A549 (cell line): ENCODE results near the gene SERINC5. TPM values are rescaled to one million over a fixed set of nuclear protein-coding genes. Genes with fewer than 3 reads are reported as not detected.

ENCODE experiments used
- ATAC-seq, 2 experiments: fragments of 200-7000 bp in 1 of 2; fragments of >200 bp in 1 of 2; cut with Nextera tagmentation in 1 of 2; cut with Tn5 transposase in 1 of 2; 3 replicates each; pipeline versions ENCODE4 v1.8.0 to v1.9.1; 2018 to 2020; ENCODE audit warnings: mild to moderate bottlenecking in 1 of 2, moderate library complexity in 1 of 2
- CTCF ChIA-PET: fragments of 300-600 bp; sonication (Branson Sonifier 250); formaldehyde crosslinking; extraction: SDS; loops from one replicate; lab custom pipeline; 2021; ENCODE audit warnings: antibody characterized with exemption, inconsistent platforms; lab: Yijun Ruan, JAX
- POLR2A ChIA-PET: fragments of 350-600 bp; formaldehyde crosslinking; extraction: SDS; loops from one replicate; lab custom pipeline; 2021; ENCODE audit warnings: antibody characterized with exemption, inconsistent platforms; lab: Yijun Ruan, JAX
- DNase-seq, 2 experiments: peaks; one replicate each; pipeline versions ENCODE4 v3.0.0 to v3.0.0-alpha.2; 2011 to 2016; ENCODE audit warnings: low read depth in 1 of 2, low spot score in 1 of 2
- FAIRE-seq: peaks from 2 replicates; lab custom pipeline; 2011; peaks lifted over from hg19 to GRCh38; lab: Jason Lieb, UNC
- H3K27ac ChIP-seq, 2 experiments: fragments of >200 bp; sonication (Bioruptor Twin); formaldehyde crosslinking; 3 replicates each; pipeline ENCODE4 v1.5.1; 2016 to 2017
- H3K4me1 ChIP-seq: fragments of >200 bp; sonication (Bioruptor Twin); formaldehyde crosslinking; 3 replicates; pipeline ENCODE4 v1.6.1; 2016
- H3K4me2 ChIP-seq: fragments of >200 bp; sonication (Bioruptor Twin); formaldehyde crosslinking; 3 replicates; pipeline ENCODE4 v1.6.1; 2016
- H3K4me3 ChIP-seq: fragments of >200 bp; sonication (Bioruptor Twin); formaldehyde crosslinking; 3 replicates; pipeline ENCODE4 v1.5.1; 2016
- H3K9me3 ChIP-seq: fragments of >200 bp; sonication (Bioruptor Twin); formaldehyde crosslinking; 3 replicates; pipeline ENCODE4 v1.6.1; 2016
- ATOH8 ChIP-seq: fragments of 250-450 bp; sonication (Bioruptor Pico); IDR thresholded peaks from 2 replicates; pipeline ENCODE4 v1.5.0; 2020; ENCODE audit warnings: low read depth, mild to moderate bottlenecking, moderate library complexity
- EHF ChIP-seq: fragments of 250-450 bp; sonication (Bioruptor Pico); IDR thresholded peaks from 2 replicates; pipeline ENCODE4 v1.5.0; 2020; ENCODE audit warnings: mild to moderate bottlenecking
- ELK1 ChIP-seq: fragments of 150-350 bp; IDR thresholded peaks from 2 replicates; pipeline ENCODE4 v1.6.1; 2014; ENCODE audit warnings: low read depth, mild to moderate bottlenecking, low read length
- ESRRA ChIP-seq: fragments of 150-350 bp; IDR thresholded peaks from 2 replicates; pipeline ENCODE4 v1.6.1; 2014; ENCODE audit warnings: mild to moderate bottlenecking, low read length, borderline replicate concordance
- FOSL2 ChIP-seq, 2 experiments: fragments of 450-650 bp in 1 of 2; fragments of >200 bp in 1 of 2; sonication (Bioruptor Twin) in 1 of 2; formaldehyde crosslinking; IDR thresholded peaks; 2 replicates each; pipeline versions ENCODE4 v1.5.0 to v1.6.1; 2016 to 2020; ENCODE audit warnings: mild to moderate bottlenecking in 1 of 2, moderate library complexity in 1 of 2
- FOXS1 ChIP-seq: fragments of 250-450 bp; sonication (Bioruptor Pico); IDR thresholded peaks from 2 replicates; pipeline ENCODE4 v1.5.0; 2020; ENCODE audit warnings: mild to moderate bottlenecking, moderate library complexity
- HOXB13 ChIP-seq: fragments of 250-450 bp; sonication (Bioruptor Pico); IDR thresholded peaks from 2 replicates; pipeline ENCODE4 v1.5.0; 2020; ENCODE audit warnings: low read depth, mild to moderate bottlenecking, moderate library complexity
- JUNB ChIP-seq: fragments of >200 bp; sonication (Bioruptor Twin); formaldehyde crosslinking; IDR thresholded peaks from 2 replicates; pipeline ENCODE4 v1.6.1; 2016
- MAFK ChIP-seq: fragments of 450-650 bp; IDR thresholded peaks from 2 replicates; pipeline ENCODE4 v1.6.1; 2014; ENCODE audit not compliant: partially characterized antibody
- MAX ChIP-seq: IDR thresholded peaks from 2 replicates; pipeline ENCODE4 v1.6.1; 2012
- POLR2AphosphoS2 ChIP-seq: conservative IDR thresholded peaks from 2 replicates; pipeline ENCODE4 v1.6.1; 2012; ENCODE audit warnings: low read length, improper control_type of control experiment, inconsistent platforms
- RARB ChIP-seq: fragments of 250-450 bp; sonication (Bioruptor Pico); IDR thresholded peaks from 2 replicates; pipeline ENCODE4 v1.8.0; 2021; ENCODE audit warnings: mild to moderate bottlenecking, moderate library complexity
- SMC3 ChIP-seq: fragments of >200 bp; sonication (Bioruptor Twin); formaldehyde crosslinking; IDR thresholded peaks from 3 replicates; pipeline ENCODE4 v1.6.1; 2018; ENCODE audit warnings: inconsistent platforms
- TP53 ChIP-seq: fragments of 250-450 bp; sonication (Bioruptor Pico); IDR thresholded peaks from 2 replicates; pipeline ENCODE4 v1.5.0; 2021; ENCODE audit warnings: mild to moderate bottlenecking, moderate library complexity
- ZC3H11A ChIP-seq: fragments of 450-650 bp; IDR thresholded peaks from 2 replicates; pipeline ENCODE4 v1.6.1; 2014; ENCODE audit warnings: antibody characterized with exemption, mild to moderate bottlenecking
- WGBS: methylation state at CpG from one replicate; pipeline ENCODE4 v1.1.6; 2017; ENCODE audit errors: missing lambda C conversion rate; 5-methylcytosine and 5-hydroxymethylcytosine counted together
- polyA plus RNA-seq, 4 experiments: library from polyadenylated mRNA; depleted of rRNA in 3 of 4; stranded (reverse); fragments of >200 nt; fragmentation: RNase III in 1 of 4; extraction: RNeasy Plus Mini Kit Qiagen cat#74134 plus additional on column Dnase treatment in 1 of 4; gene quantifications; 2 replicates in 3 of 4; 3 replicates in 1 of 4; pipeline ENCODE4 v1.2.3, GENCODE V29; 2011 to 2017
- TF ChIP-seq, protein P1 (sequence below): fragments of 200-600 bp; sonication (generic); IDR thresholded peaks from 2 replicates; pipeline ENCODE4 v1.6.1; 2016; ENCODE audit warnings: antibody characterized with exemption, mild to moderate bottlenecking, moderate library complexity
- TF ChIP-seq, protein P2 (sequence below): IDR thresholded peaks from 2 replicates; pipeline ENCODE4 v1.6.1; 2012

The SERINC5 gene
- polyA plus RNA-seq, 2 of the 4 experiments (the other 2 are of a cell fraction), result 7.0 to 13.4 TPM

GRCh38 chr5:80299601-80300000 lies 43.8 kb upstream of the SERINC5 start:
- Histone ChIP-seq H3K27ac (no peak overlapping the region), H3K4me1 (no peaks in the 10 kb centered on the region), H3K9me3 (no peaks in the 10 kb centered on the region), H3K4me2 (no peak overlapping the region), H3K4me3 (no peak overlapping the region)
- no peak for FAIRE-seq
- 67% methylated on average over 8 of the region's 8 CpGs for WGBS
- ChIA-PET POLR2A (no interaction called here), CTCF (no interaction called here)
- TF ChIP-seq SMC3 (no peak), ZC3H11A (no peak), MAX (no peak), JUNB (no peak), RARB (CRISPR knock-in tag) (no peak), HOXB13 (no peak), POLR2AphosphoS2 (no peak), FOSL2 (IDR thresholded peaks at IDR 0.05) (no peak), FOSL2 (CRISPR knock-in tag; IDR thresholded peaks at IDR 0.05) (no peak), TP53 (CRISPR knock-in tag) (no peak), EHF (CRISPR knock-in tag) (no peak)
- TF ChIP-seq, protein P1, sequence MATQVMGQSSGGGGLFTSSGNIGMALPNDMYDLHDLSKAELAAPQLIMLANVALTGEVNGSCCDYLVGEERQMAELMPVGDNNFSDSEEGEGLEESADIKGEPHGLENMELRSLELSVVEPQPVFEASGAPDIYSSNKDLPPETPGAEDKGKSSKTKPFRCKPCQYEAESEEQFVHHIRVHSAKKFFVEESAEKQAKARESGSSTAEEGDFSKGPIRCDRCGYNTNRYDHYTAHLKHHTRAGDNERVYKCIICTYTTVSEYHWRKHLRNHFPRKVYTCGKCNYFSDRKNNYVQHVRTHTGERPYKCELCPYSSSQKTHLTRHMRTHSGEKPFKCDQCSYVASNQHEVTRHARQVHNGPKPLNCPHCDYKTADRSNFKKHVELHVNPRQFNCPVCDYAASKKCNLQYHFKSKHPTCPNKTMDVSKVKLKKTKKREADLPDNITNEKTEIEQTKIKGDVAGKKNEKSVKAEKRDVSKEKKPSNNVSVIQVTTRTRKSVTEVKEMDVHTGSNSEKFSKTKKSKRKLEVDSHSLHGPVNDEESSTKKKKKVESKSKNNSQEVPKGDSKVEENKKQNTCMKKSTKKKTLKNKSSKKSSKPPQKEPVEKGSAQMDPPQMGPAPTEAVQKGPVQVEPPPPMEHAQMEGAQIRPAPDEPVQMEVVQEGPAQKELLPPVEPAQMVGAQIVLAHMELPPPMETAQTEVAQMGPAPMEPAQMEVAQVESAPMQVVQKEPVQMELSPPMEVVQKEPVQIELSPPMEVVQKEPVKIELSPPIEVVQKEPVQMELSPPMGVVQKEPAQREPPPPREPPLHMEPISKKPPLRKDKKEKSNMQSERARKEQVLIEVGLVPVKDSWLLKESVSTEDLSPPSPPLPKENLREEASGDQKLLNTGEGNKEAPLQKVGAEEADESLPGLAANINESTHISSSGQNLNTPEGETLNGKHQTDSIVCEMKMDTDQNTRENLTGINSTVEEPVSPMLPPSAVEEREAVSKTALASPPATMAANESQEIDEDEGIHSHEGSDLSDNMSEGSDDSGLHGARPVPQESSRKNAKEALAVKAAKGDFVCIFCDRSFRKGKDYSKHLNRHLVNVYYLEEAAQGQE, result no peak
- TF ChIP-seq, protein P2, sequence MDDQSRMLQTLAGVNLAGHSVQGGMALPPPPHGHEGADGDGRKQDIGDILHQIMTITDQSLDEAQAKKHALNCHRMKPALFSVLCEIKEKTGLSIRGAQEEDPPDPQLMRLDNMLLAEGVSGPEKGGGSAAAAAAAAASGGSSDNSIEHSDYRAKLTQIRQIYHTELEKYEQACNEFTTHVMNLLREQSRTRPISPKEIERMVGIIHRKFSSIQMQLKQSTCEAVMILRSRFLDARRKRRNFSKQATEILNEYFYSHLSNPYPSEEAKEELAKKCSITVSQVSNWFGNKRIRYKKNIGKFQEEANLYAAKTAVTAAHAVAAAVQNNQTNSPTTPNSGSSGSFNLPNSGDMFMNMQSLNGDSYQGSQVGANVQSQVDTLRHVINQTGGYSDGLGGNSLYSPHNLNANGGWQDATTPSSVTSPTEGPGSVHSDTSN, result no peak
- ATAC-seq, result no peak
- DNase-seq, result no peak

- DNase-seq (no peak), ATAC-seq (no peak), FAIRE-seq (no peak)
- 0 out of 3 replicates have a peak, but pooled peaks cover 6% of the 10 kb centered on the region for H3K9me3 ChIP-seq
- H3K27ac ChIP-seq, result no peak overlapping the region
- no peak overlapping the region for H3K4me2 ChIP-seq
- no peak overlapping the region for H3K4me3 ChIP-seq
- CTCF ChIA-PET, result interaction anchor here (1.1 kb wide), 1 partner anchor 204 kb away, joined by 5 read pairs; no protein-coding TSS in a partner anchor
- no peaks in the 10 kb centered on the region for H3K4me1 ChIP-seq
- POLR2A ChIA-PET, result no interaction called here
- WGBS, result 40% methylated on average over 6 of the region's 6 CpGs
- TF ChIP-seq ELK1, result no peak
- TF ChIP-seq MAFK, result peak; percentile 24
- TF ChIP-seq ESRRA, result no peak
- TF ChIP-seq FOXS1 (CRISPR knock-in tag), result no peak
Observed at GRCh38 chr5:80296121-80296520, 40.3 kb upstream of the SERINC5 start.

GRCh38 chr5:80291761-80292160 lies 35.9 kb upstream of the SERINC5 start:
- no peak for FAIRE-seq
- DNase-seq, result no peak
- Histone ChIP-seq H3K4me3 (no peak overlapping the region), H3K4me2 (no peak overlapping the region), H3K9me3 (0 out of 3 replicates have a peak, but pooled peaks cover 6% of the 10 kb centered on the region), H3K27ac (no peak overlapping the region), H3K4me1 (no peaks in the 10 kb centered on the region)
- WGBS, result 59% methylated on average over 8 of the region's 8 CpGs
- ChIA-PET CTCF (interaction anchor here (1.1 to 3.4 kb wide), 2 partner anchors 16 to 200 kb away, joined by 5 to 16 read pairs; no protein-coding TSS in a partner anchor), POLR2A (no interaction called here)
- no peak for ATAC-seq
- no peak for TF ChIP-seq ATOH8 (CRISPR knock-in tag)
- no peak for TF ChIP-seq MAX
- no peak for TF ChIP-seq FOXS1 (CRISPR knock-in tag)
